ENCODE results near the gene CD99L2.

Gene CD99L2

DNA sequence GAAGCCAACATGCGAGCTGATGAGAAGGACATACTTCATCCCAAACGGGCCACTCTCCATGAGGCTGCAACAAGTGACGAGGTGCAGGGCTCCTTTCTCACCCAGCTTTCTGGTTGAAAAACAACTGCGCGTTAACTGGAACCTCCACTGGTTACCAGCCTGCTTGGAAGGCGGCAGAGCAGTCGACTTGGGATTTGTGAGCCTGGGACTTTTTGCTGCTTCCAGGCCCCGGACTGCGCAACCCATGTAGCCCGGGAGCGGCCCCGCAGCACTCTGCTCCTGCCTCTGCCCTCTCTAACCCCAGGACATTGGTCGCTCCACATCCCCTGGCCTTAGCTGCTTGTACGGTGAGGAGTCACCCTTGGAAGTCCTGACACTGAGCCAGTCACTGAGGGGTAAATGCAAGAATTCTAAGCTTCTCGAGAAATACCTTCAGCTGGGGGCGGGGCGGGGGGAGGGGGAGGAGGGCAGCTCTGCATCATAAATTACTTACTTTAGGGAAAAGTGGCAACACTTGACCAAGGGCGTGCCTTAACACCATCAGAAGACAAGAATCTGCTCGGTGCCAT lies 132.6 kb downstream of the CD99L2 start:
- no peaks in the 10 kb centered on the region for H3K9me2 ChIP-seq (replicated peaks; ENCODE audit: low read depth, low read length)
- H3K9ac ChIP-seq (ENCODE audit: low read depth, low read length, poor library complexity, severe bottlenecking), result no peak overlapping the region
- no peak overlapping the region for H3K4me3 ChIP-seq (ENCODE audit: low read length, poor library complexity, severe bottlenecking)
- H3F3A ChIP-seq (ENCODE audit: low read depth), result no peaks in the 10 kb centered on the region
- H3K79me2 ChIP-seq (ENCODE audit: insufficient read depth, low read length), result no peaks in the 10 kb centered on the region
- no peaks in the 10 kb centered on the region; the same call in 1 of the 2 replicates for H3K36me3 ChIP-seq (ENCODE audit: insufficient read depth, low read length)
- no peaks in the 10 kb centered on the region for H3K9me3 ChIP-seq (ENCODE audit: insufficient read depth, low read depth, low read length)
- no peak overlapping the region for H2AFZ ChIP-seq (ENCODE audit: low read length)
- H3K4me2 ChIP-seq (ENCODE audit: low read depth, low read length, poor library complexity, severe bottlenecking), result no peak overlapping the region
- H3K4me1 ChIP-seq (ENCODE audit: insufficient read depth, low read length, poor library complexity, severe bottlenecking), result no peaks in the 10 kb centered on the region
- no peak for TF ChIP-seq CTCF (conservative IDR thresholded peaks at IDR 0.05; ENCODE audit: low read length)
- TF ChIP-seq EZH2phosphoT487 (IDR thresholded peaks at IDR 0.05; ENCODE audit: borderline replicate concordance), result no peak
- H4K20me1 ChIP-seq (ENCODE audit: insufficient read depth, low read length, poor library complexity, severe bottlenecking), result no peaks in the 10 kb centered on the region
- H3K27me3 ChIP-seq (ENCODE audit: insufficient read depth, low read length, poor library complexity, severe bottlenecking), result no peaks in the 10 kb centered on the region

- TF ChIP-seq CTCF (conservative IDR thresholded peaks at IDR 0.05; ENCODE audit: low read length) (no peak), EZH2phosphoT487 (IDR thresholded peaks at IDR 0.05; ENCODE audit: borderline replicate concordance) (no peak)
- H3K4me1 ChIP-seq (ENCODE audit: insufficient read depth, low read length, poor library complexity, severe bottlenecking), result no peaks in the 10 kb centered on the region
- no peaks in the 10 kb centered on the region for H3F3A ChIP-seq (ENCODE audit: low read depth)
- no peaks in the 10 kb centered on the region for H3K79me2 ChIP-seq (ENCODE audit: insufficient read depth, low read length)
- H3K9me3 ChIP-seq (ENCODE audit: insufficient read depth, low read depth, low read length), result no peaks in the 10 kb centered on the region
- no peak overlapping the region for H3K4me2 ChIP-seq (ENCODE audit: low read depth, low read length, poor library complexity, severe bottlenecking)
- no peaks in the 10 kb centered on the region for H3K27me3 ChIP-seq (ENCODE audit: insufficient read depth, low read length, poor library complexity, severe bottlenecking)
- H3K4me3 ChIP-seq (ENCODE audit: low read length, poor library complexity, severe bottlenecking), result no peak overlapping the region
- no peaks in the 10 kb centered on the region; the same call in 1 of the 2 replicates for H3K36me3 ChIP-seq (ENCODE audit: insufficient read depth, low read length)
- H3K9ac ChIP-seq (ENCODE audit: low read depth, low read length, poor library complexity, severe bottlenecking), result no peak overlapping the region
- no peak overlapping the region for H2AFZ ChIP-seq (ENCODE audit: low read length)
- H4K20me1 ChIP-seq (ENCODE audit: insufficient read depth, low read length, poor library complexity, severe bottlenecking), result no peaks in the 10 kb centered on the region
- H3K9me2 ChIP-seq (replicated peaks; ENCODE audit: low read depth, low read length), result no peaks in the 10 kb centered on the region
These were observed 133.2 kb downstream of the CD99L2 start for GRCh38 chrX:150765237-150765636.

- no peaks in the 10 kb centered on the region for H3K9me2 ChIP-seq (replicated peaks; ENCODE audit: low read depth, low read length)
- no peak overlapping the region for H3K4me3 ChIP-seq (ENCODE audit: low read length, poor library complexity, severe bottlenecking)
- no peaks in the 10 kb centered on the region for H3K79me2 ChIP-seq (ENCODE audit: insufficient read depth, low read length)
- H3K4me1 ChIP-seq (ENCODE audit: insufficient read depth, low read length, poor library complexity, severe bottlenecking), result no peaks in the 10 kb centered on the region
- no peaks in the 10 kb centered on the region for H4K20me1 ChIP-seq (ENCODE audit: insufficient read depth, low read length, poor library complexity, severe bottlenecking)
- no peak overlapping the region for H3K9ac ChIP-seq (ENCODE audit: low read depth, low read length, poor library complexity, severe bottlenecking)
- H3F3A ChIP-seq (ENCODE audit: low read depth), result no peaks in the 10 kb centered on the region
- no peaks in the 10 kb centered on the region; the same call in 1 of the 2 replicates for H3K36me3 ChIP-seq (ENCODE audit: insufficient read depth, low read length)
- no peaks in the 10 kb centered on the region for H3K9me3 ChIP-seq (ENCODE audit: insufficient read depth, low read depth, low read length)
- no peaks in the 10 kb centered on the region for H3K27me3 ChIP-seq (ENCODE audit: insufficient read depth, low read length, poor library complexity, severe bottlenecking)
- H3K4me2 ChIP-seq (ENCODE audit: low read depth, low read length, poor library complexity, severe bottlenecking), result no peak overlapping the region
- no peak for TF ChIP-seq CTCF (conservative IDR thresholded peaks at IDR 0.05; ENCODE audit: low read length)
- TF ChIP-seq EZH2phosphoT487 (IDR thresholded peaks at IDR 0.05; ENCODE audit: borderline replicate concordance), result no peak
- H2AFZ ChIP-seq (ENCODE audit: low read length), result no peak overlapping the region
These were observed 134.7 kb downstream of the CD99L2 start for GRCh38 chrX:150763810-150764209.

All from Loucy (cell line).